ENCODE measurements around the gene FNDC3A.

Gene FNDC3A

DNA sequence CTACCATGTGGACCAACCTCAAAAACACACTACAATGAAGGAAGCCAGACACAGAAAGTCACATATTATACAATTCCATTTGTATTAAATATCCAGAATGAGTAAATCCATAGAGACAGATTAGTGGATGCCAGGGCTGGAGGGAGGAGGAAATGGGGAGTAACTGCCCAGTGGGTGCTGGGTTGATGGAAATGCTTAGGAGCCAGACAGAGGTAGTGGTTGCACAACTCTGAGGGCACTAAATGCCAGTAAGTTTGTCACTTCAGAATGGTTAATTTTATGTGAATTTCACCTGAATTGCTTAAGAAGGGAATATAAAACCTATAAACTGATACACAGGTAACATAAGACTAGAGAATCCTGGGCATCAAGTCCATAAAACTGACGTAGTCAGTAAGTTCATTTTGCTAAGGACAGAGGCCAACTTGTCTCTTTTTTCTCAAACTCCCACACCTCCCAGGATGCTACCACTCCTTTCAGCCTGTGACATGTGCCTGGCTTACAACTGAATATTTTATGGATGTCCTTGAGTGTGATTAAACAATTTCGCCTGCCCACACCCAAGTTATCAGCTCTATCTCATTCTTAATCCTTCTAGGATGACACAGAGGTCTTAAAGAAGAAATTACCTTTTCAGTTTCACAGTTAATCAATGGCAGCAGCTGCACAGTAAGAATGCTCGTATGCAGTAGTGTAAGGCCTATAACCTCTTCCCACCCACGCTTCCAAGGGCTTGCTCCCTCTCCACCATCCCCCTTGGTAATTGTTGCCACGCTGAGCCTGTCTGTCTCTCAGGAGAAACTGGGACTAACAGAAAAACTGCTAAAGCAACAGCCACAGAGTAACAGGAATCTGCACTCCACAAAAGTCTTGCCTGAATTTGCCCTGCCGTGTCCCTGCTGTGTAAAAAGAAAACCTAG lies 238.5 kb downstream of the FNDC3A start:
- DNase-seq (ENCODE audit: low spot score) = no peak
- no peak for FAIRE-seq

- FAIRE-seq (no peak), DNase-seq (ENCODE audit: low spot score) (peak; percentile 33)
These were observed 239.2 kb downstream of the FNDC3A start for GRCh38 chr13:49214917-49215376.

GRCh38 chr13:49216334-49216733 lies 240.6 kb downstream of the FNDC3A start:
- FAIRE-seq (no peak), DNase-seq (ENCODE audit: low spot score) (no peak)

- no peak for DNase-seq (ENCODE audit: low spot score)
- FAIRE-seq = no peak
These were observed 242.3 kb downstream of the FNDC3A start for GRCh38 chr13:49217962-49218492.

DNA sequence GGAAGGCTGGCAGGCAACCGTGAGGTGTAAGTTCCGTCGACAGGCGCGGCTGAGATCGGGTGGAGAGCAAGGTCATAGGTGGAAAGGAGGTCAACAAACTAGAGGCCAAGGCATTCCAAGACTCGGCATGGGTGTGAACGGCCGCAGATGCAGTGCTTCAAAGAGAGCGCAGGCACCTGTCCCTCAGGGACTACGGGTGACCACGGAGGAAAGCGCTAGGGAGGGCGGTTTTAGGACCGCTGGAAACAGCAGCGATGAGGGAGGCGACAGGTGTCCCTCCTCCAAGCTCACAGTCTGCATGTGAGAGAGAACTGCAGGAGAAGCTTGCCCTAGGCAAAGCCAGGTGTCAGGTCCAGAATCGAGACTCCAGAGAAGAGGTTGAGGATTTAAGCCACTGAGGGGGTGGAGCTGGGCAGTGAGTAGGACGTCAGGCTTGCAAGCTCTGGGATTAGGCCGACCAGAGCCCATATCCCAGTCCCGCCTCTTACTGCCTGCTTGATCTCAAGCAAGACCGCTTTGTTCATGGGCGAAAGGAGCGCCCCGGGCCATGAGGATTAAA lies 242.9 kb downstream of the FNDC3A start:
- FAIRE-seq = no peak
- DNase-seq (ENCODE audit: low spot score) = no peak

DNA sequence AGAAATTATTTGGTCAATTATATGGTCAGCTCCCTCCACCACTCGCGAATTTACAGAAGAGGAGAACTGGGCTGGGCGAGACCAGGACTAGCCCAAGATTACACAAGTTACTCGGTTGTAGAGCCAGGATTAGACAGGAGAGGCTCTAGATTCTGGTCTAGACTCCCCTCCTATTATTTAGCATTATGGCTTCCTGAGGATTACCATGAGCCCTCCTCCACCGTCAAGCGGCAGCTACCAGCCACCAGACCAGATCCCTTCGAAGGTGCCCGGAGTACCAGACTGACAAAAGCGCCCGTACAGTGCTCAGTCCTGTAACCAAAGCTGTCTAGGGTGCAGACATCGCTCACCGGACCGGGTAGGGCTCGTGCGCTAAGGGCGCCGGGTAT lies 243.9 kb downstream of the FNDC3A start:
- DNase-seq (ENCODE audit: low spot score) (no peak), FAIRE-seq (no peak)

GRCh38 chr13:49220036-49220855 lies 244.5 kb downstream of the FNDC3A start, which contains the start of gene MLNR:
Gene MLNR (plus strand): TSS chr13:49220338. CDS start chr13:49220338, 0 bp downstream.
- FAIRE-seq = no peak
- DNase-seq (ENCODE audit: low spot score) = no peak

- FAIRE-seq = no peak
- no peak for DNase-seq (ENCODE audit: low spot score)
These were observed 245.3 kb downstream of the FNDC3A start for GRCh38 chr13:49220856-49221589.

DNA sequence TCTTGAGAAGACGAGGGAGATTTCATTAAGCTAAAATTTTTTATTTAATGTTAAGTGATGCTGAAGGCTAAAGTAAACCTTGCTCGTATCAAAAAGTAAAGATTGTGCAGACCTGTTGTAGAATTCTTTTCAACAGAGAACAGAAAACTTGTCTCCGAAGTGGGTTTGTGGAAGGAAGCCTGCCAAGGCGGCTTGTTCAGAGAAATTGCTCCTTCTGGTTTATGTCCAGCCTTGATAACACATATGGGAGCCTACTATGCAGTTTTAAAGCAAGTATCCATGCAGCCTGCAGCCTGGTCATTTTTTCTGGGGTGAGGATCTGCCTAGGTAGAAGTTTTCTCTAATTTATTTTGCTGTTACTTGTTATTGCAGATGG lies 245.9 kb downstream of the FNDC3A start:
- FAIRE-seq (no peak), DNase-seq (ENCODE audit: low spot score) (no peak)

GRCh38 chr13:49225223-49226042 lies 249.7 kb downstream of the FNDC3A start:
- no peak for DNase-seq (ENCODE audit: low spot score)

DNA sequence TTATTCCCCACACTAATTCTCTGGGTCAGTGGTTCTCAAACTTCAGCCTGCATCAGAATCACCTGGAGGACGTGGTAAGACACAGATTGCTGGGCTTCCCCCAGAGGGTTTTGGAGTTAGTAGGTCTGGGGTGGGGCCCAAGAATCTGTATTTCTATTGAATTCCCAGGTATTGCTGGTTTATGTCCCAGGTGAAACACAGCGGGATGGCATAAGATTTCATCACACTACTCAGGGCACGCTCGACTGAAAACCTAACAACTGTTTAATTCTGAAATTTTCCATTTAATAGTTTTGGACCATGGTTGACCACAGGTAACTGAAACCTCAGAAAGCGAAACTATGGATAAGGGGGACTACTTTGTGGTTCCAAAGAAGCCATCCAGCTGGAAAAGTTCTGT lies 250.9 kb downstream of the FNDC3A start:
- no peak for FAIRE-seq
- DNase-seq (ENCODE audit: low spot score) = no peak

More at GRCh38 chr13:49225223-49226042, 249.7 kb downstream of the FNDC3A start:
- FAIRE-seq = no peak

GRCh38 chr13:49234741-49235140 lies 259.0 kb downstream of the FNDC3A start:
- DNase-seq (ENCODE audit: low spot score) = no peak
- FAIRE-seq = no peak

- FAIRE-seq = no peak
- DNase-seq (ENCODE audit: low spot score) = no peak
These were observed 260.2 kb downstream of the FNDC3A start for GRCh38 chr13:49235856-49236431.

- FAIRE-seq (no peak), DNase-seq (ENCODE audit: low spot score) (no peak)
These were observed 262.9 kb downstream of the FNDC3A start for GRCh38 chr13:49238621-49239020.

DNA sequence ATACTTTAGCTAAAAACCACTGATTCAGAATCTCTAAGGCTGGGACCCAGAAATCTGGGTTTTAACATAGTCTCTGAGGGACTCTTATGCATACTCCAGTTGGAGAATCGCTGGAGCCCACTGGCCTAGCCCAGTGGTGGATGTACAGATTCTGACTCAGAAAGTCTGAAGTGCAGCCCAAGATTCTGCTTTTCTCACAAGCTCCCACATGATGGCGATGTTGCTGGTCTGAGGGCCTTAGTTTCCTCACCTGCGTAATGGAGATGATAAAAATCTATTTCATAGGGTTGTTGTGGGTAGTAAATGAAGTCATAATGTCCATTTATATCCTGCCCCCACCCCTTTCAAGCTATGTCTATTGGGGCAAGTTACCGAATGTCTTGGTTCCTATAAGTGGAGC lies 264.3 kb downstream of the FNDC3A start:
- no peak for FAIRE-seq
- DNase-seq (ENCODE audit: low spot score) = peak; percentile 11

DNA sequence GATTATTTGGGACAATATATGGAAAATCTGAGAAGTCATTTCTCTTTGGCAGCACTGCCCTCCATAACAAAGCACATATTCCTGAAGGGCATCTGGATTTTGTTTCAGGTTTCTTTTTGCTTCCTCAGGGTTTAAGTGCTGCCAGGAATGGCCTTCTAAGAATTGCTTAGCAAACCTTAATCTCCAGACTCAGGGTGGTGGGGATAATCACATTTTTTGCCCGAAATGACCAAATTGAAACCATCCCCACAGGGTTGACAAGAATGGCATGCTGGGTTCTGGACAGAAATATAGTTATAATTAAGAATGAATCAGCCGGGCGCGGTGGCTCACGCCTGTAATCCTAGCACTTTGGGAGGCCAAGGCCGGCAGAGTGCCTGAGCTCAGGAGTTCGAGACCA lies 265.6 kb downstream of the FNDC3A start:
- DNase-seq (ENCODE audit: low spot score) (no peak), FAIRE-seq (no peak)

DNA sequence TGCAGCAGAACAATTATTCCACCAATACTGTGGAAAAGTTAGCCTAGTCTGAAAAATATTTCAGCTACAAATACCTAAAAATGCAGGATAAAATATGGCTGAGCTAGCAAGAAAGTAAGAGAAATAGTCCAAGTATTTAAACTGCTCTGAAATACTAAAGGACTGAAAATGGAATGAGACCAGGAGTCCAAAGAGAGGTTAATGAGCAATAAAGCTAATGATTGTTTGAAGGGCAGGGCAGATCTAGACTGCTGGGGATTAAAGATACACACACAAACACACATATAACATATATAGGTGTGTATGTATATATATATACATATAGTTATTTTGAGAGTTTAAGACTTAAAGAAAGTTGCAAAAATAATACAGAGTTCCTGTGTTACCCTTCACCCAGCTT lies 269.4 kb downstream of the FNDC3A start:
- DNase-seq (ENCODE audit: low spot score) = no peak
- no peak for FAIRE-seq

DNA sequence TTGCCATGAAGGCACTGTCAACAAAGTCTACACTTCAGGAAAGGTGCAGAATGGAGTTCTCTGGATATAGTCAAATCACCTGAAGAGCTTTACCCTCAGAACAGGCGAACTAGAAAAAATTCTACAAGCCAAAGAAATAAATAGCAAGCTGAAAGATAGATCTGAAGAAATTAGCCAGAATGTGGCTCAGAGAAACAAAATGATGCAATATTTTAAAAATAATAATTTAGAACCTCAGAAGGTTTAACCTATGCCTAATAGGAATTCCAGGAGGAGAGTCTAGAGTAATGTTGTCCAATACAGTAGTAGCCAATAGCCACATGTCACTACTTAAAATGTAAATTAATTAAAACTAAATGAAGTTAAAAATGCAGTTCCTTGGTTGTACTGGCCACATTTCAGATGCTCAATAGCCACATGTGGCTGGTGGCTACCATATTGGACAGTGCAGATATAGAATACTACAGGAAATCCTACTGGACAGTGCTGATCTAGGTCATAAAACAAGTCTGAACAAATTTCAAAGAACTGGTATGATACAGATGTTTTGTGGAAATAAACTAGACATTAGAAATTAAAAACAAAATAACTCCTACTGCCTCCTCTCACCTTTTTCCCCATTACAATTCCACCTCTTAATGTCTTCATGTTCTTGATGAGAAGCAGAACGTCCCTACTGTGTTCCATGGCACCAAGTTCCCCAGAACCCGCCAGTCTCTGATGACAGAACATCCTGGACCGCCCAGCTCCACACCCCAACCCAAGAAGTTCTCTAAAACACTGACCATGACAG lies 271.3 kb downstream of the FNDC3A start:
- FAIRE-seq (no peak), DNase-seq (ENCODE audit: low spot score) (no peak)
